GM19324 (cell line): ENCODE data around the gene TMX4.
"Not testable (repeated sequence)": the region's sequence is repeated elsewhere in the genome, so short reads cannot be mapped to it uniquely, and the experiment has no call there.

Source experiments
- ATAC-seq: cut with Tn5 transposase; IDR thresholded peaks from one replicate; pipeline ENCODE4 v1.9.1; 2021; ENCODE audit warnings: mild to moderate bottlenecking, moderate library complexity; ENCODE audit not compliant: unreplicated experiment, low FRiP score

The TMX4 gene

GRCh38 chr20:7974785-7975435, 44.7 kb downstream of the TMX4 start:
- no peak for ATAC-seq

GRCh38 chr20:7971536-7972280, 47.9 kb downstream of the TMX4 start:
- ATAC-seq: no peak

- ATAC-seq: no peak
These were observed 52.2 kb downstream of the TMX4 start for GRCh38 chr20:7967199-7967844.

- ATAC-seq: no peak
These were observed 53.4 kb downstream of the TMX4 start for GRCh38 chr20:7966176-7966575.

- ATAC-seq: no peak
These were observed 60.1 kb downstream of the TMX4 start for GRCh38 chr20:7959484-7959883.

- not testable (repeated sequence) for ATAC-seq
These were observed 63.0 kb downstream of the TMX4 start for GRCh38 chr20:7956561-7956960.

GRCh38 chr20:7950387-7950786, 69.2 kb downstream of the TMX4 start:
- no peak for ATAC-seq

GRCh38 chr20:7943891-7944290, 75.7 kb downstream of the TMX4 start:
- no peak for ATAC-seq

- no peak for ATAC-seq
These were observed 79.2 kb downstream of the TMX4 start, which contains the start of gene HAO1 for GRCh38 chr20:7940341-7940740. TSS of gene HAO1 (minus strand) at chr20:7940458. CDS start at chr20:7940422, 36 bp downstream.

GRCh38 chr20:7939663-7940062, 79.9 kb downstream of the TMX4 start:
- ATAC-seq: no peak

- ATAC-seq: no peak
These were observed 81.5 kb downstream of the TMX4 start for GRCh38 chr20:7938058-7938457.

- ATAC-seq: no peak
These were observed 82.2 kb downstream of the TMX4 start for GRCh38 chr20:7937328-7937727.

GRCh38 chr20:7935027-7935551, 84.5 kb downstream of the TMX4 start:
- no peak for ATAC-seq

- ATAC-seq: no peak
These were observed 86.2 kb downstream of the TMX4 start for GRCh38 chr20:7933346-7933745.

GRCh38 chr20:7930343-7930742, 89.2 kb downstream of the TMX4 start:
- ATAC-seq: no peak
